CD14-positive monocyte (primary cell): Measurements from ENCODE around the gene TSHR. TPM values are rescaled to one million over a fixed set of nuclear protein-coding genes. Genes with fewer than 3 reads are reported as not detected.

Experiments used
- DNase-seq, 3 donors: peaks; one replicate each; pipeline ENCODE4 v3.0.0-alpha.2; 2011 to 2022
- H2AFZ ChIP-seq: 2 replicates; pipeline ENCODE4 v1.6.0; 2012; ENCODE audit warnings: mild to moderate bottlenecking, low read depth, low read length, inconsistent platforms; ENCODE audit not compliant: insufficient read depth, poor library complexity, severe bottlenecking
- H3K27ac ChIP-seq, 2 donors: 1 replicate in 1 of 2; 2 replicates in 1 of 2; pipeline ENCODE4 v1.5.1; 2012 to 2013; ENCODE audit warnings: low read length in 2 of 2, control low read depth in 1 of 2, inconsistent platforms in 1 of 2, low read depth in 1 of 2, mild to moderate bottlenecking in 1 of 2
- H3K27me3 ChIP-seq, 2 donors: one replicate each; pipeline versions ENCODE4 v1.6.0 to v1.6.1; 2011 to 2013; ENCODE audit warnings: low read length in 2 of 2; ENCODE audit not compliant: control insufficient read depth in 2 of 2, insufficient read depth in 2 of 2
- H3K36me3 ChIP-seq, 2 donors: replicated peaks in 1 of 2; 1 replicate in 1 of 2; 2 replicates in 1 of 2; pipeline versions ENCODE4 v1.5.1 to v1.6.1; 2012 to 2013; ENCODE audit warnings: low read length in 2 of 2, control low read depth in 1 of 2, inconsistent platforms in 1 of 2, mild to moderate bottlenecking in 1 of 2; ENCODE audit not compliant: insufficient read depth in 2 of 2, control insufficient read depth in 1 of 2
- H3K4me1 ChIP-seq, 2 donors: 1 replicate in 1 of 2; 2 replicates in 1 of 2; pipeline versions ENCODE4 v1.5.1 to v1.6.1; 2012 to 2013; ENCODE audit warnings: low read length in 2 of 2, control low read depth in 1 of 2, inconsistent platforms in 1 of 2, mild to moderate bottlenecking in 1 of 2, moderate library complexity in 1 of 2; ENCODE audit not compliant: insufficient read depth in 2 of 2, control insufficient read depth in 1 of 2
- H3K4me2 ChIP-seq: replicated peaks from 2 replicates; pipeline ENCODE3; 2012; ENCODE audit warnings: low read length, moderate library complexity, mild to moderate bottlenecking; ENCODE audit not compliant: poor library complexity, severe bottlenecking; ENCODE audit errors: extremely low read depth
- H3K4me3 ChIP-seq, 3 experiments: fragments of 200-600 bp in 1 of 3; sonication (generic) in 1 of 3; replicated peaks in 1 of 3; 1 replicate in 2 of 3; 2 replicates in 1 of 3; pipeline ENCODE4 v1.5.1; 2011 to 2013; ENCODE audit warnings: low read length in 3 of 3, mild to moderate bottlenecking in 3 of 3, control low read depth in 2 of 3, low read depth in 2 of 3, inconsistent platforms in 1 of 3, moderate library complexity in 1 of 3
- H3K79me2 ChIP-seq: 2 replicates; pipeline ENCODE4 v1.6.0; 2012; ENCODE audit warnings: mild to moderate bottlenecking, control low read depth, inconsistent platforms, low read length, moderate library complexity; ENCODE audit not compliant: insufficient read depth
- H3K9ac ChIP-seq: 2 replicates; pipeline ENCODE4 v1.6.0; 2017; ENCODE audit warnings: low read length, mild to moderate bottlenecking; ENCODE audit not compliant: insufficient read depth, poor library complexity, severe bottlenecking
- H3K9me3 ChIP-seq, 2 donors: replicated peaks in 1 of 2; 1 replicate in 1 of 2; 2 replicates in 1 of 2; pipeline versions ENCODE4 v1.5.1 to v1.6.1; 2012 to 2013; ENCODE audit warnings: low read length in 2 of 2, control low read depth in 1 of 2; ENCODE audit not compliant: control insufficient read depth in 1 of 2, insufficient read depth in 1 of 2
- H4K20me1 ChIP-seq: 2 replicates; pipeline ENCODE4 v1.6.0; 2012; ENCODE audit warnings: mild to moderate bottlenecking, low read length, control low read depth, moderate library complexity; ENCODE audit not compliant: insufficient read depth
- H3K27ac Mint-ChIP-seq, 7 donors: one replicate each; pipeline ENCODE4 v1.8.0; 2020; ENCODE audit warnings: mild to moderate bottlenecking in 7 of 7, mixed read lengths in 7 of 7, moderate library complexity in 6 of 7, inconsistent platforms in 2 of 7
- H3K27me3 Mint-ChIP-seq, 3 donors: one replicate each; pipeline ENCODE4 v1.8.0; 2021 to 2022; ENCODE audit warnings: low read depth in 3 of 3, mild to moderate bottlenecking in 3 of 3, mixed read lengths in 3 of 3, moderate library complexity in 3 of 3, inconsistent platforms in 1 of 3
- H3K36me3 Mint-ChIP-seq, 2 donors: one replicate each; pipeline ENCODE4 v1.8.0; 2020; ENCODE audit warnings: mixed read lengths in 2 of 2, inconsistent platforms in 1 of 2, mild to moderate bottlenecking in 1 of 2
- H3K4me1 Mint-ChIP-seq: one replicate; pipeline ENCODE4 v1.8.0; 2020; ENCODE audit warnings: mild to moderate bottlenecking, mixed read lengths
- H3K4me3 Mint-ChIP-seq, 2 donors: one replicate each; pipeline ENCODE4 v1.8.0; 2020; ENCODE audit warnings: mild to moderate bottlenecking in 2 of 2, mixed read lengths in 2 of 2, moderate library complexity in 1 of 2
- H3K9me3 Mint-ChIP-seq, 7 donors: one replicate each; pipeline ENCODE4 v1.8.0; 2020 to 2022; ENCODE audit warnings: mixed read lengths in 7 of 7, mild to moderate bottlenecking in 6 of 7, moderate library complexity in 6 of 7, inconsistent platforms in 2 of 7
- CTCF ChIP-seq: fragments of 200-600 bp; IDR thresholded peaks from one replicate; pipeline ENCODE4 v1.8.0; 2022; ENCODE audit warnings: antibody characterized with exemption, mild to moderate bottlenecking
- WGBS: methylation state at CpG from one replicate; pipeline ENCODE4 v1.1.5; 2013; ENCODE audit warnings: missing lambda C conversion rate; ENCODE audit not compliant: insufficient coverage; 5-methylcytosine and 5-hydroxymethylcytosine counted together
- intact Hi-C, 2 donors: fragments of 100-400 bp; cut with micrococcal nuclease; formaldehyde crosslinking; loops; one replicate each; pipeline versions ENCODE4 v1.15.0 to v1.15.1; 2023
- polyA plus RNA-seq, 3 donors: library from polyadenylated mRNA; depleted of rRNA in 1 of 3; unstranded in 2 of 3; stranded (reverse) in 1 of 3; fragments of 300-500 nt in 2 of 3; fragments of >200 nt in 1 of 3; fragmentation: Illumina TruSeq in 2 of 3; gene quantifications; 1 replicate in 2 of 3; 2 replicates in 1 of 3; pipeline ENCODE4 v1.2.3, GENCODE V29; 2012 to 2021

TSHR gene
- polyA plus RNA-seq, 3 donors: not detected

DNA sequence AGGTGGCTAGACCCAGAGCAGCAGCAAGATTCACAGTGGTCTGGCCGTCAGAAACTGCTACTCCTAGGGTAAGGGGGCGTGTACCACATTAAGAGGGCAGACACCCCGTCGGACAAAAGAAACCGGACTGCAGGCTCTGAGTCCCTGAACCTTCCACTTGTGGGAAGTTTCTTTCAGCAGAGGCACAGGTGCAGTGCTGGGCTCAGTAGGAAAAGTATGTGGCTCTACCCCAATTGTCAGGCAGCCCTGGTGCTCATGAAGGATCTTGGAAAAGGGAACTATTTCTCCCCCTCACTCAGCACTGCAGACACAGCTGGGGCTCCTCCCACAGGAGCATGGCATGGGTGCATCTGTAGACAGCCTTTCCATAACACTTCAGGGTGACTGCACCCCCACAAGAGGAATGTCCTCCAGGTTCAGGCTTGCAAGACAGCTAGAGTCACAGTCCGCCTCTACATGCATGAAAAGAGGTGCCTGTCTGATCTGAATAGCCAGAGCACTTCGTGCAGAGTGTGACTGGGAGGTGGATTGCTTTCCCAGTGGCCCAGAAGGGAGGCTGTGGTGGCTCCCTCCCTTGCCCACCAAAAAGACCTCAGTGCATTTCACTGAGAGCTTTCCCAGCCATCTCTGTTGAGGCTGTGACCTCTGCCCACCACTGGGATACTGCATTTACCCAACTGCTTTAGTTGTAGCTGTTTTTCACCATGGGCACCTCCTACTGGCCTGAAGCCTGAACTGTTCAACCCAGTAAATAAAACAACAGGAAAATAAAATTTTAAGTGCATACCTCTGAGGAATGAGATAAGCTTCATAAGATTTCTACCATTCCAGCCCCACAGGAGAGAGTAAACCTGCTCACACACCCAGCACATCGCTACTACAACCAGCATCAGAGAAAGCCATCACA is 28.1 kb upstream of the TSHR start:
- Histone ChIP-seq H3K4me3 (no peak overlapping the region), H3K9me3 (no peaks in the 10 kb centered on the region)

GRCh38 chr14:80930095-80930494 is 25.3 kb upstream of the TSHR start:
- H3K27me3 Mint-ChIP-seq: peaks cover 0 to 2% (median 0%) of the 10 kb centered on the region in 3 donors
- H2AFZ ChIP-seq: no peak overlapping the region
- peaks cover 48% of the 10 kb centered on the region for H3K79me2 ChIP-seq
- H3K4me3 ChIP-seq: no peak overlapping the region
- H3K9me3 ChIP-seq: no peaks in the 10 kb centered on the region
- intact Hi-C loops: no loop called here
- no peak overlapping the region for H3K27ac ChIP-seq
- no peak overlapping the region for H3K9ac ChIP-seq
- H3K9me3 Mint-ChIP-seq: peaks cover 0 to 9% (median 5%) of the 10 kb centered on the region in 7 donors
- no peaks in the 10 kb centered on the region for H3K36me3 ChIP-seq
- H3K4me3 Mint-ChIP-seq: peak overlapping the region in 1 of 2 donors; percentile 23
- H4K20me1 ChIP-seq: no peaks in the 10 kb centered on the region
- TF ChIP-seq CTCF: no peak
- H3K27me3 ChIP-seq: no peaks in the 10 kb centered on the region
- peaks cover 65% of the 10 kb centered on the region for H3K4me1 Mint-ChIP-seq
- H3K36me3 Mint-ChIP-seq: peaks cover 11 to 16% of the 10 kb centered on the region in 2 donors
- 95% methylated on average over 4 of the region's 5 CpGs for WGBS
- no peak for DNase-seq
- H3K27ac Mint-ChIP-seq: peak overlapping the region in 6 of 7 donors; percentile 36 to 82 (median 68)
- H3K4me1 ChIP-seq: peaks cover 38 to 42% of the 10 kb centered on the region in 2 donors
- no peak overlapping the region for H3K4me2 ChIP-seq

More for the DNA sequence above, 28.1 kb upstream of the TSHR start:
- no peaks in the 10 kb centered on the region for H3K27me3 ChIP-seq
- no peak for DNase-seq
- no peak overlapping the region for H3K9ac ChIP-seq
- Mint-ChIP-seq H3K4me1 (peaks cover 46% of the 10 kb centered on the region), H3K9me3 (peaks cover 0 to 9% (median 5%) of the 10 kb centered on the region in 7 donors), H3K27me3 (peaks cover 0 to 2% (median 0%) of the 10 kb centered on the region in 3 donors), H3K4me3 (no peak overlapping the region), H3K27ac (no peak overlapping the region), H3K36me3 (peaks cover 20 to 26% of the 10 kb centered on the region in 2 donors)
- H3K4me2 ChIP-seq: no peak overlapping the region
- no peaks in the 10 kb centered on the region for H4K20me1 ChIP-seq
- peak; percentile 21 for TF ChIP-seq CTCF
- peaks cover 27 to 28% of the 10 kb centered on the region in 2 donors for H3K4me1 ChIP-seq
- intact Hi-C loops: no loop called here
- no peak overlapping the region for H3K27ac ChIP-seq
- WGBS: 91% methylated on average over 6 of the region's 8 CpGs
- no peaks in the 10 kb centered on the region for H3K36me3 ChIP-seq
- H2AFZ ChIP-seq: no peak overlapping the region
- peaks cover 33% of the 10 kb centered on the region for H3K79me2 ChIP-seq
